Rectal smooth muscle tissue (tissue), 1 donor: Measurements from ENCODE around the gene DYNLRB1.

Source experiments
- H3K27ac ChIP-seq: one replicate; pipeline ENCODE4 v1.7.0; 2013; ENCODE audit warnings: low read depth, low read length, inconsistent platforms
- H3K27me3 ChIP-seq: one replicate; pipeline ENCODE4 v1.7.0; 2013; ENCODE audit warnings: low read length; ENCODE audit not compliant: control insufficient read depth, insufficient read depth
- H3K36me3 ChIP-seq: one replicate; pipeline ENCODE4 v1.7.0; 2013; ENCODE audit warnings: low read length; ENCODE audit not compliant: control insufficient read depth, insufficient read depth
- H3K4me1 ChIP-seq: one replicate; pipeline ENCODE4 v1.7.0; 2013; ENCODE audit warnings: low read length; ENCODE audit not compliant: control insufficient read depth, insufficient read depth
- H3K4me3 ChIP-seq: one replicate; pipeline ENCODE4 v1.7.0; 2013; ENCODE audit warnings: low read length
- H3K9ac ChIP-seq: one replicate; pipeline ENCODE4 v1.7.0; 2013; ENCODE audit warnings: low read length

Gene DYNLRB1

DNA sequence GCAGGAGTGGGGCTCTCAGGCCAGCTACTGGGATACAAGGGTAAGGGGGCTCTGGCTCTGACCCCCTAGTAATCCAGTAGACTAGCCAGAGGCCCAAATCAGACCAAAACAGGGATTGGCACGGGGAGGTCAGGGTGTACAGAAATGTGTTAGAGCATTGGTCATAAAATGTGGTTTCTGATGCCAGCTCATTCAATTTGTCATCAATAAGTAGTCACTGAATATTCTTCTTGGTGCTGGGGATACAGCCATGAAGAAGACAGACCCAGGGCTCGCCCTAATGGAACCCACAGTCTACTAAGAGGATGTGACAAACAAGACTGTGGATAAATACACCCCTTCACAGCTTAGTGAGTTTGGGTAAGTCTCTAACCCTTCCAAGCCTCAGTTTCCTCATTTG lies 53.4 kb downstream of the DYNLRB1 start:
- Histone ChIP-seq H3K4me3 (no peak overlapping the region), H3K27me3 (no peaks in the 10 kb centered on the region), H3K9ac (no peak overlapping the region), H3K4me1 (no peaks in the 10 kb centered on the region), H3K27ac (no peak overlapping the region), H3K36me3 (peaks cover 10% of the 10 kb centered on the region)

DNA sequence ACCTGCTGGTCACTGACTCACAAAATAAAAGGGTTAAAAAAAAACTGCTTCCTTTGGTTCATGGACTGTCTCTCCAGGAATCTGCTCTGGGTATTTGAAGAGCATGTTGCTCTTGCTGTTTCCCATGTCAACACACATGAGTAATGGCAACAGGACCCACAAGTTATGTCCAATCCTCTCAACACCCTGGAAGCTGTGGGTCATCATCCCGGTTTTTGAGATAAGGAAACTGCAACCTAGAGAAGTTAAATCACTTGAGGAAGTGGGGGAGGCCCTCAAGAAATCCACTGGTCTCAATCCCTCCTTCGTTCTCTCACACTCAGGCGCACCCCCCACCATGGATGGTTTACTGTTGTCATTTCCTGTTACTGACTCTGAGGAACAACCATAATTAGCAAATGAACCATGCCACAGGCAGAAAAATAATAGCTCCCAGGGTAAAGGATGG lies 54.7 kb downstream of the DYNLRB1 start:
- Histone ChIP-seq H3K9ac (no peak overlapping the region), H3K4me3 (no peak overlapping the region), H3K27me3 (no peaks in the 10 kb centered on the region), H3K4me1 (no peaks in the 10 kb centered on the region), H3K27ac (no peak overlapping the region), H3K36me3 (peaks cover 10% of the 10 kb centered on the region)

DNA sequence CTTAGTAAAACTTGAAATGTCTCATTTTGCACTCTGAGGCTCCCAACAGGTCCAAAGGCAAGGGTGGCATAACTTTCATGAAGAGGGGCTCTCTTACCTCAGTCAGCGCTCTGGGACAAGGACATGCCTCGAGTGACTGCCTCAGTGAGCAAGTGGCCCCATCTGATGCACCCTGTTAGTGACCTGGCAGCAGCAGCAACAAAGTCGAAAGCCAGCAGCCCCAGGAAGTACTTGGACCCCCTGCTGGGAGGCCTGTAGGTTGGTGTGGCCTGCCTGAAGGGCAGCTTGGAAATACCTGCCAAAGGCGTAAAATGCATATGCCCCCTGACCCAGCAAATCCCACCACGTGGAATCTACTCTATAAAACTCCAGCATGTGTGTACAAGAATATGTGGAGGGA lies 55.5 kb downstream of the DYNLRB1 start:
- Histone ChIP-seq H3K36me3 (peaks cover 10% of the 10 kb centered on the region), H3K9ac (no peak overlapping the region), H3K27ac (no peak overlapping the region), H3K27me3 (no peaks in the 10 kb centered on the region), H3K4me3 (no peak overlapping the region), H3K4me1 (no peaks in the 10 kb centered on the region)

DNA sequence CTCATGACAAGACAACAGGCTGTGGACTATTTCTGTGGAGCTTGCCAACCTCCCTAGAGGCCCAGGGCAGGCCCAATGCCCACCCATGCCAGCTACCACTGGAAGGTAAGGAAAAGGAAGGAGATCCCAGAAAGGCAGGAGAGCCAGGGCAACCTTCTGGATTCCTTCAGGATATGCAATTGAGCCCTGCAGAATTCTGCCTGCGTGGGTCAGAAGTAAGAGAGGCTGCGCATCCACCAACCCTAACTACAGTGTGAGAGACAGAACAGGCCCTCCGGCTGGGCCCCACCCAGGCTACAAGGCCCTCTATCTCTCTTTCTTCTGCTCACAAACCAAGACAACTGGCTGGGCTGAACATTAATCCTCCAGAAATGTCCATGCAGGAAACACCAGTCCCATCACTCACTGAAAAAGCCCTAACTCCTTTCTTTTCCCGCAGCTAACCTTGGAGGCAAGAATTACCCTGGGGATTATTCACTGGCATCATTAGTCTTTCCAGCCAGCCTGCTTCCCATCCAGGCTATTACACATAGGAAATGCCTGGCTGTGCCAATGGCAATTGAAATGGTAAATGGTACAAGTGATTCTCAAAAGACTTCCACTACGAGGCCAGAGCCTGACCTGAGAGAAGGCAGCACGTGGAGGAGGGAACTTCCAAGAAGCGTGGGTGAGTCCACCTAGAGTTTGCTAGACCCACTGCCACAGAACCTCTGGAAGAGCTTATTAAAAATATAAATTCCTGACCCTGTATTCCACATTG lies 57.5 kb downstream of the DYNLRB1 start:
- Histone ChIP-seq H3K4me3 (no peak overlapping the region), H3K27ac (no peak overlapping the region), H3K36me3 (peaks cover 6% of the 10 kb centered on the region), H3K9ac (no peak overlapping the region), H3K27me3 (no peaks in the 10 kb centered on the region), H3K4me1 (no peaks in the 10 kb centered on the region)

DNA sequence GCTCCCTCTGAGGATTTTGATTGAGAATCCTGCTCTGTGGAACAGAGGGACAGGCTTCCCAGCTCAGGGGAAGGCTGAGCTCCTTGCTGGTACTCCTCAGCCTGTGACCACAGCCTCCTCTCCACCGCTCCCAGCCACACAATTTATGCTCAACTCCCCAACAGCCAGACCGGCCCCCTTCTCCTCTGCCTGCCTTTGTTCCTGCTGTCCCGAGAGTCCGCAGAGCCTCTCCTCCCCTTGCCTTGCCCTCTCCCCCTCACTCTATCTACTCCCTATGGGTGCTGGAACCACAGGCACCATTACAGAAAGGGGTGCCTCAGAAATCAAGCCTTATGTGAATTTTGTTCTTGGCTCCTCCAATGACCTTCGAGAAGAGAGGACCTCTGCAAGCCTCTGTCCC lies 58.2 kb downstream of the DYNLRB1 start:
- H3K4me3 ChIP-seq = no peak overlapping the region
- H3K36me3 ChIP-seq = peaks cover 6% of the 10 kb centered on the region
- no peaks in the 10 kb centered on the region for H3K4me1 ChIP-seq
- H3K9ac ChIP-seq = no peak overlapping the region
- no peaks in the 10 kb centered on the region for H3K27me3 ChIP-seq
- no peak overlapping the region for H3K27ac ChIP-seq

DNA sequence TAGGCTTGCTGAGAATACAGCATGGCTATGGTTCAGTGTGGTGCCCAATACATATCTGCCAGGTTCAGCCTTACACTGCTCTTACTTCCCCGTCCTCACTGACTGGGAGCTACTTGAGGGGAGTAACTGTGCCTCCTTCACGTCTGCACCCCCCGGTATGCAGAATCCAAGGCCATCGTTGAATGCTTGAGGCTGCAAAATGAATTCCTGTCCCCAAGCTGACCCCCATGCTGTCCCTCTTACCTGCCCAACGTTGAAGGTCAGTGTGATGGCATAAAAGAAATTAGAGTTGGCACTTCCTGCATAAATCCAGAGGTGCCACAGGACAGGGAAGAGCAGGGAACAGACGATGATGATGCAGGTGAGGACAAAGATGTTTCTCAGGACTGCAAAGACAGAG lies 58.6 kb downstream of the DYNLRB1 start:
- H3K27me3 ChIP-seq = no peaks in the 10 kb centered on the region
- no peak overlapping the region for H3K9ac ChIP-seq
- no peaks in the 10 kb centered on the region for H3K4me1 ChIP-seq
- no peak overlapping the region for H3K27ac ChIP-seq
- peaks cover 6% of the 10 kb centered on the region for H3K36me3 ChIP-seq
- H3K4me3 ChIP-seq = no peak overlapping the region

DNA sequence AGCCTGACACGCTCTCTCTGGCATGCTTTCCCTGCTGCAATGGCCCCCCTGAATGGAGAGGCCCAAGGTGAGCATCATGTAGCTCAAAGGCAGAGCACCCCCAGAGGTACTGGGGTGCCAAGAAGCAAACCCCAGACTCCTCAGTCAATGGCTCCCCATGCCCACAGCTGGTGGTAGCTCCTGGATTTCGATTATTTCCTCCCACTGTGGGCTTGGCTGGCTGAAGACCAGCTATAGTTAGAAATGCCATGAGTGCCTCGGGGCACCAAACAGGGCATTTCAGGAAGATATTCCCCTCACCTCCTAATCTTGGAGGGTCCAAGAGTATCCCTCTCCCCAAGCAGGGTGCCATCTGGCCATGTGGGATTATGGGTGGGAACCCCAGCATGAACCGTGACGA lies 59.0 kb downstream of the DYNLRB1 start:
- Histone ChIP-seq H3K4me3 (no peak overlapping the region), H3K36me3 (peaks cover 9% of the 10 kb centered on the region), H3K27ac (no peak overlapping the region)

DNA sequence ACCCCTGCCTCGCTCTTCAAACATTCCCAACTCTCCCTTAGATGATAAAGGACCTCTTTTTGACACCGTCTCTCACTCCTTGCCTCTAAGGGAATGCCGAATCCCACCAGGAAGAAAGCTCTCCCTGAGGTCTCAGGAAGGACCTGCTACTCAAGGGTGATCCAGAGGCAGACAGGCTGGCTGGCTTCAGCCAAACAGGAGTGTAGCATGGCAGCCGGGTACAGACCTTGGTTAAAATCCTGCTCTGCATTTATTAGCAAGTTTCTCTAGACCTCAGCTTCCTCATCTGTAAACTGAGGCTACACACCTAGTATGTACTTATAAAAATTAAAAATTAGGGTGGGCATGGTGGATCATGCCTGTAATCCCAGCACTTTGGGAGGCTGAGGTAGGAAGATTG lies 59.5 kb downstream of the DYNLRB1 start:
- H3K9ac ChIP-seq = no peak overlapping the region
- no peaks in the 10 kb centered on the region for H3K4me1 ChIP-seq
- peaks cover 9% of the 10 kb centered on the region for H3K36me3 ChIP-seq
- no peak overlapping the region for H3K27ac ChIP-seq
- H3K4me3 ChIP-seq = no peak overlapping the region
- H3K27me3 ChIP-seq = no peaks in the 10 kb centered on the region

More for the DNA sequence above, 59.0 kb downstream of the DYNLRB1 start:
- H3K4me1 ChIP-seq = no peaks in the 10 kb centered on the region
- no peak overlapping the region for H3K9ac ChIP-seq
- no peaks in the 10 kb centered on the region for H3K27me3 ChIP-seq

DNA sequence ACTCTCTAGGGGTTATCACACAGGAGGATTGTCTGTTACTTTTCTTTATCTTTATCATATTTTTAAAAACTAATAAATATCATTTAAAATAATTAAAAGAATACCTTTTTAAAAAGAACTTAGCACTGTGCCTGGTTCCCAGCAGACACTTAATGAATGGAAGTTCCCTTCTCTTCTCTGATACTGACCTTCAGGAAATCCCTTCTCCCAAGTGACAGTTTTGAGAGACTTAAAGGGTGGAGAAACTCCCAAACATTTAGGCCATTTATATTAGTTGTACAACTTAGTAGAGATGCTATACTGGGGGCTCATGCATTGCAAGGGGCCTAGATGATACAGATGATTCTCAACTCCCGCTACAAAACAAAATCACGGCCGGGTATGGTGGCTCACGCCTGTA lies 60.8 kb downstream of the DYNLRB1 start:
- Histone ChIP-seq H3K36me3 (peaks cover 6% of the 10 kb centered on the region), H3K4me3 (no peak overlapping the region), H3K27ac (no peak overlapping the region), H3K27me3 (no peaks in the 10 kb centered on the region), H3K9ac (no peak overlapping the region), H3K4me1 (no peaks in the 10 kb centered on the region)

DNA sequence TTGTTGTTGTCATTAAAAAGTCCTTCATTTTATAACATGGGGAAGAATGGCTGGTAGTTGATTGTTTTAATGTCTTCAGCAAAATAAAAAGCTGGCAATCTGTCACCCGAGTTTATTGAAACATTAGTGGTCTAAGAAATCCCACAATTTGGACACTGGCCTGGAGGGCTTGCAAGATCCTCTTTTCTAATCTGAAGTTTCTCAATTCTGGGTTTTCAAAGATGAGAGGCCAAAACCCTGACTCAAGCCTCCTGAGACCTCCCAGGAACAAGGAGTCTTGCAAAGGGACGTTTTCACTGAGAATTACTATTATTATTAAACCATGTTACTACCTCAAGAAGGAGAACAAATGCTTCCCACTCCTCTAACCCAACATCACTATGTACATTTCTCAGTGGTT lies 61.8 kb downstream of the DYNLRB1 start:
- H3K27ac ChIP-seq = no peak overlapping the region
- no peaks in the 10 kb centered on the region for H3K27me3 ChIP-seq
- H3K36me3 ChIP-seq = peaks cover 6% of the 10 kb centered on the region
- no peaks in the 10 kb centered on the region for H3K4me1 ChIP-seq
- H3K4me3 ChIP-seq = no peak overlapping the region
- no peak overlapping the region for H3K9ac ChIP-seq

DNA sequence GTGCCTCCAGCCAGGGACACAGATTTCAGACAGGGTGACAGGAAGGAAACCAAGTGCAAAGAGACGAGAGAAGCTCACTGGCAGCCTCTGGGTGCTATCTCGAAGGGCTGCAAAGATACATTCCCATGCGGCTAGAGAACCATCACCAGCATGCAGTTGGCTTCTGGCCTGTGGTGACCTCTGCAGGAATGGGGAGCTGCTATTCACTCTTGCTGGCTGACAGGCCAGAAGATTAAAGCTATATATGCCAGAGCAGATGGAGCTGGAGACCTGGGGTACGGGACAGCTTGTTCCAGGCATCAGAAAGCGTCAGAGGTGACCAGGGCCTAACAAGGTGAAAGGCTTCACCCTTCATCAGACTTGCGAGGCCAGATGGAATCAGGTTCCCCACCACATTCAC lies 62.3 kb downstream of the DYNLRB1 start:
- Histone ChIP-seq H3K27ac (no peak overlapping the region), H3K4me1 (no peaks in the 10 kb centered on the region), H3K9ac (no peak overlapping the region), H3K4me3 (no peak overlapping the region), H3K27me3 (no peaks in the 10 kb centered on the region), H3K36me3 (peaks cover 3% of the 10 kb centered on the region)

DNA sequence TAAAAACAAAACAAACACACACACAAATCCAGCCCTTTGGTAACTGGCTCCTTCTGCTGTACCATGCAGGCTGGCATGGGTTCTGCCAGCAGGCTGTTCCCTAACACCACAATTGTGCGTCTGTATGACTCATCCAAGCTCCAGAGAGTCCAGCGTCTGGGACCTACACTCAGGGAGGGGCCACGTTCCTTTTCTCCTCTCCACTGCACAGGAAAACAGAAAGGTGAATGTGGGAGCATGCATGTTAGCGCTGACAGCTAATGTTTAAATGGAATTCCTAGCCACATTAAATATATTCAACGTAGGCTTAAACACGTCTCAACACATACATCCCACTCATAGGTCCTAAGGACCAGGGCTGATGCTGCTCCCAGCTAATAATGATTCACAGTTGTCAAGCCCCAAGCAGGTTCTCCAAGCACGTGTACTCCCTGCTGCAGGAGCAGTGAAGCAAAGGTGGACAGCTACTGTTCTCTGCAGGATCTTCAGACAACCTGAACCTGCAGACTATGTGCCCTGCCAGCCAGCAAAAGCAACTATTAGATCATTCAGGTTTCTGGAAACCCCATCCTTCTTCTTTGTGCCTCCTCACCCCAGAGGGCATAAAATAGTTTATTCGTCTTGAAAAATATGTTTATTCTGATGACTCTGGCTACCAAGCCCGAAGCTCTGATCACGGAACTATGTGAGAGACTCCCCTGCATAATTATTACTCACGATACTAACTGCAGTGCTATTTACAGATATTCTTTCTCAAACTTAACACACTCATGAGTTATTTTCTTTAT lies 63.2 kb downstream of the DYNLRB1 start:
- no peak overlapping the region for H3K9ac ChIP-seq
- no peak overlapping the region for H3K4me3 ChIP-seq
- no peak overlapping the region for H3K27ac ChIP-seq
- H3K36me3 ChIP-seq = peaks cover 3% of the 10 kb centered on the region
- H3K4me1 ChIP-seq = no peaks in the 10 kb centered on the region
- H3K27me3 ChIP-seq = no peaks in the 10 kb centered on the region
